Measurements from ENCODE around the gene TAS2R60.

DNA sequence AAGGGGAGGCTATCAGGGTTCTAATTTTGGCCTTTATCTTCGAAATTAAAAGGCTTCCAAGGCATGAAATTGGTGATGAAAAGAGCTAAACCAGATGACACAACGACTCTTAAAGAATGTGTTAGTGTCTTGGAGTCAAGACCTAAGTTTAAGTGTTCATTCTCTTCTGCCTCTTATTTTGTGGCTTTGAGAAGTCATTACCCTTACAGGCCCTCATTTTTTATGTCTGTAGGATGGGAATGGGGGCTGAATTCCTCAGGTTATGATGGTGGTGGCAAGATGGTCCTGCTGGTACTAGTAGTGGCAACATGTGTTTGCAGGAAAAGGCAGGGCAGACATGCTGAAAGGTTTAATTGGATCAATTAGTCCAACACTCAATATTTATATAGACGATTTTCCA lies 15.4 kb downstream of the TAS2R60 start:
- TF ChIP-seq, protein P1, sequence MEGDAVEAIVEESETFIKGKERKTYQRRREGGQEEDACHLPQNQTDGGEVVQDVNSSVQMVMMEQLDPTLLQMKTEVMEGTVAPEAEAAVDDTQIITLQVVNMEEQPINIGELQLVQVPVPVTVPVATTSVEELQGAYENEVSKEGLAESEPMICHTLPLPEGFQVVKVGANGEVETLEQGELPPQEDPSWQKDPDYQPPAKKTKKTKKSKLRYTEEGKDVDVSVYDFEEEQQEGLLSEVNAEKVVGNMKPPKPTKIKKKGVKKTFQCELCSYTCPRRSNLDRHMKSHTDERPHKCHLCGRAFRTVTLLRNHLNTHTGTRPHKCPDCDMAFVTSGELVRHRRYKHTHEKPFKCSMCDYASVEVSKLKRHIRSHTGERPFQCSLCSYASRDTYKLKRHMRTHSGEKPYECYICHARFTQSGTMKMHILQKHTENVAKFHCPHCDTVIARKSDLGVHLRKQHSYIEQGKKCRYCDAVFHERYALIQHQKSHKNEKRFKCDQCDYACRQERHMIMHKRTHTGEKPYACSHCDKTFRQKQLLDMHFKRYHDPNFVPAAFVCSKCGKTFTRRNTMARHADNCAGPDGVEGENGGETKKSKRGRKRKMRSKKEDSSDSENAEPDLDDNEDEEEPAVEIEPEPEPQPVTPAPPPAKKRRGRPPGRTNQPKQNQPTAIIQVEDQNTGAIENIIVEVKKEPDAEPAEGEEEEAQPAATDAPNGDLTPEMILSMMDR (conservative IDR thresholded peaks at IDR 0.05): no peak
- TF ChIP-seq EZH2 (IDR thresholded peaks at IDR 0.05; ENCODE audit: low read depth): no peak

Data from PC-9 (cell line).